NCI-H2196 treated with DMSO at 0.1 percent for 48 hours (cell line): ENCODE data around the gene KNL1.

Experiments used
- DNase-seq: peaks from one replicate; lab custom pipeline; 2025; ENCODE audit not compliant: unreplicated experiment; lab: John Stamatoyannopoulos, UW

Gene KNL1

DNA sequence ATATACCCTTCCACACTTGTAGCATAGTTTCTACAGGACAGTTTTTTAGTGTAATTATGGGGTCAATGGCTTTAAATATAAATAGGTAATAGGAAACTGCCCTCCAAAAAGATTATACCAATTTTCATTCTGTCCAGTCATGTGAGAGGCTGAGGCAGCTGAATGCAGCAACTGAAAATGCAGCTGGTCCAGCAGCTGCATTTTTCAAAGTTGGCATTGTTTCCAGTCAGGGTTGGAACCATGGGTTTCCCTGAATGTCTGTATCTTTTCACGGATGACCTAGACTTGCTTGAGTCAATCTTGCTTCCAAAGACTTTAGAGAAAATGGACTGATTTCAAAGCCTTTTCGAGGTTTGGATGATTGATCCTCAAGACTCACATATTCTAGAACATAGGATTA is 9.9 kb upstream of the KNL1 start:
- no peak for DNase-seq

DNA sequence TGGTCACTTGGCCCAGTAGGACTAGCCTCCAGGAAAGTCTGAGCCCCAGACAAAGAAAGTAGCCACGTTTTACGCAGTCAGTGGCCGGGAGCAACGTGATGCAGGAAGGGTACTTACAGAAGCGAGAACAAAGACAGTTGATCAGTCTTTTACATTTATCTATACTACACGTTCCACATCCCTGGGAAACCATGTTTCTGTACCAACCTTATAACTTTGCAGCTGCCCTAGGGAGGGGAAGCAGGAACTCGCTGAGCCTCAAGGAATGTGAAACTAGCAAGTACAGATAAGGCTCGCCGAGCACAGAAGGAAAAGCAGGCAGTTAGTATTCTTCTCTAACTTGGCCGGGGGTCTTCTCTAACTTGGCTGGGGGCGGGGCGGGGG is 3.4 kb upstream of the KNL1 start:
- DNase-seq: no peak

DNA sequence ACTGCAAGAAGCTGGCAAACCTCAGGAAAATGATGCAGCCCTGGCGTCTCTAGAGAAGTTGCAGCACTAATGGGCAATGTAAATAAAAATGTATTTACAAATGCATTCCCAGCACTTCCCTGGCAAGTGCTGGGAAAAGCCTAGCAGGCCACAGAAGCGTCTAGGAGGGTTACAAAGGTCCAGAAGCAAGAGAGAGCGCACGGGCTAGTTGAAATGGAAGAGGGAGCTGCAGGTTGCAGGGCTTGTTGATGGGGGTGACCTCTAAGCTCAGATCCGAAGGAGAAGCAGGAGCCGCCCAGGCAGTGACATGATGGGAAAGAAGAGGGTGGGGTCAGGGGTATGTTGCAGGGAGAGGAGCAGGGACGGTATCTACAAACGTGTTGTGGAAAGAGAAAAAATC is 2.7 kb upstream of the KNL1 start:
- DNase-seq: no peak

DNA sequence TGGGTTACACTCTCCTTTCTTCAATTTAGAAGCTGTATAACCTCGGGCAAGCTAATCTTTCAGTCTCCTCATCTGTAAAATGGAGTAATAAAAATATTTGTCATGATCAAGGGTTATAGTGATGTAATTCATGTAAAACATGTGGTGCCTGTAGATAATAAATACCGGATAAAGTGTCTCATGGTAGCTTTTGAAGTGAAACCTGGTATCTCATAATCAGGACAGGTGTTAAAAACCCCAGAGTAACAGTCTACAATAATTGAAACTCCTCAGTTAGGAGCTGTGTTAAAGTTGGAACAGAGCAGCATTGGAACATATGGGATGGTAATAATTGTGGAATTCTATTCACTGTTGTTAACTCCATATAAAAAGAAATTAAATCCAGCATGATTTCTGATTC is 884 bp upstream of the KNL1 start:
- no peak for DNase-seq

DNA sequence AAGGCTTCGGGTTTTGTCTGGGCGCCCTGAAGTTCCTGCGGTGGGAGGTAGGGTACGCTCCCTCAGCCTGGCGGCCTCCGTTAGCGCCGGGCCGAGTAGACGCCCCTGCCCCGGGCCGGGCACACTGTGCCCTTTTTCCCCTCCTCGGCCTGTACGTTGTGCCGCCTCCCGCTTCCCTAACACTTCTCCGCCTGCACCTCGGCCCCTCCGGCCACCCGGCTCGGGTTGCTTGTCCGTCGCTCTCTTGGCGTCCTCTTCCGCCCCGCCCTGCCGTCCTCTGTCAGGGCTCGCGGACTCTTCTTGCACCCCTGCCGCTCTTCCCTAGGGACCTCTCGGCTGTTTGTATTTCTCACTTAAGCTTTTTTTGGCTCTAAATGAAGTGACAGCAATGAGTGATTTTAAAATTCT is 384 bp downstream of the KNL1 start:
- DNase-seq: peak; percentile 18

DNA sequence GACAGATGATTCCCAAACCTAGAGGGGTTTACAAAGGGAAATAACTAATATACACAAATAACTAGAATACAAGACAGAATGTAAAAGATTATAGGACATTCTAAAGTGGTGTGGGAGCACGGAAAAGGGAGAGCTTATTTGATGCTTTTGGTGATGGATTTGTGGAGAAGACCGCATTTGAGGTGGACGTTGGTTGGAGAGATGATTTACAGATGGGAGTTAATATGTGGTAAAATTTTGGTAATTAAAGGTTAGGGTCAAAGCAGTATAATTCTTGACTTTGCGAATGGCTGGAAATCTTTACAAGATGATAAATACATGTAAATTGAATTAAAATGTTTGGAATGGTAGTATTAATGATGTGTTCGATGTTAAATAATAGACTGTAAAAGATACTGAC is 1.2 kb downstream of the KNL1 start:
- DNase-seq: no peak

DNA sequence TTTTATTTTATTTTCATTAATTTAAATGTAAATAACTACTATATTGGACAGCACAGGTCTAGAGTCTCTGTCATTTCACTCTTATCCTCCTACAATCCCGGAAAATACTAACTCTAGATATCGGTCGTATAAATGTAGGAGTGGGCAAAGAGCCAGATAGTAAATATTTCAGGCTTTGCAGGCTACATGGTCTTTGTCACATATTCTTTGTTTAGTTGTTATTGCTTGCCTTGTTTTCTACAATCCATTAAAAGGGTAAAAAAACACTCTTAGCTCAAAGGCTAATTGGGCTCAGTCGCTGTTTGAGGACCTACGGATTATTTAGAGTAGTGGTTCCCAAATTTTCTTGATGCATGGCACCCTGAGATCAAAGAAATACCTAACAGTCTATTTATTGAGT is 1.7 kb downstream of the KNL1 start:
- DNase-seq: no peak

DNA sequence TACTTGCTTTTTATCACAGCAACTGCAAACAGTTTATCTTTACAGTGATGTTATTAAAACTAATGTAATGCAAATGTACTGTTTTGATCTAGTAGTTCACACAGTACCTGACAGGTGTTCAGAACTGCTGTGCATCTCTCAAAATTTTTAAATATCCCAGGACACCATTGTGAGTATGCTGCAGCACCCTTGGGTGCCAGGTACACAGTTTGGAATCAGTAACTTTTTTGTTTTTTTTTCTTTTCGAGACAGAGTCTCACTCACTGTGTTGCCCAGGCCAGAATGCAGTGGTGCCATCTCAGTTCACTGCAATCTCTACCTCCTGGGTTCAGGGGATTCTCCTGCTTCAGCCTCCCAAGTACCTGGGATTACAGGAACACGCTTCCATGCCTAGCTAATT is 3.0 kb downstream of the KNL1 start:
- no peak for DNase-seq

DNA sequence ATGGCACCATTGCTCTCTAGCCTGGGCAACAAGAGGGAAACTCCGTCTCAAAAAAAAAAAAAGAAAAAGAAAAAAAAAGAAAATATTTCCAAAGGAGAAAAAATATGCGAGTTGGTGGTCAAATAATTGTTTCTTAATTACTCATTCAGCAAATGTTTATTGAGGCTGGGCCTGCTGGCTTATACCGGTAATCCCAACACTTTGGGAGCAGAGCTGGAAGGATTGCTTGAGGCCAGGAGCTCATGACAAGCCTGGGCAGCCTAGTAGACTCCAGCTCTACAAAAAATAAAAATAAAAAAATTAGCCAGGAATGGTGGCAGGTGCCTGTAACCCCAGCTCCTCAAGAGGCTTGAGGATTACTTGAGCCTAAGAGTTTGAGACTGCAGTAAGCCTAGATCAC is 4.1 kb downstream of the KNL1 start:
- no peak for DNase-seq

DNA sequence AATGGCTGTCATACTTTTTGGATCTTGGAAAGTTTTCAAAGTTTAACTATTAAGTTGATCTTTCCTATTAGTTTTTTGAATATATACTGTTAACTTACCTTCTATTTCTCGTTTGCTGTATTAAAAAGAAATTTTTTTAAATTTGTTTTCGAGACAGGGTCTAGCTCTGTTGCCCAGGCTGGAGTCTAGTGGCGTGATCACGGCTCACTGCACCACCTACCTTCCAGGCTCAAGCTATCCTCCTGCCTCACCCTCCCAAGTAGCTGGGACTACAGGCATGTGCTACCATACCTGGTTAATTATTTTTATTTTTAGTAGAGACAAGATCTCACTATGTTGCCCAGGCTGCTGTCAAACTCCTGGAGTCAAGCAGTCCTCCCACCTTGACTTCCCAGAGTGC is 4.6 kb downstream of the KNL1 start:
- DNase-seq: no peak

DNA sequence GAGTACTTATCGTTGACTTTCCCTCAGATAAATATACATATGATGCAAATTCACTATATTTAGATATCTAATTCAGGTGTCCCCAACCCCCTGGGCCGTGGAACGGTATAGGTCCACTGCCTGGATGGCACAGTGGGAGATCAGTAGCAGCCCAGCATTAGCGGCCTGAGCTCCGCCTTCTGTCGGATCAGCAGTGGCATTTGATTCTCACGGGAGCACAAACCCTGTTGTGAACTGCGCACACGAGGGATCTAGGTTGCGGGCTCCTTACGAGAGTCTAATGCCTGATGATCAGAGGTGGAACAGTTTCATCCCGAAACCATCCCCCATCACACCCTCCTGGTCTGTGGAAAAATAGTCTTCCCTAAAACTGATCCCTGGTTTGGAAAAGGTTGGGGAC is 6.9 kb downstream of the KNL1 start:
- no peak for DNase-seq

DNA sequence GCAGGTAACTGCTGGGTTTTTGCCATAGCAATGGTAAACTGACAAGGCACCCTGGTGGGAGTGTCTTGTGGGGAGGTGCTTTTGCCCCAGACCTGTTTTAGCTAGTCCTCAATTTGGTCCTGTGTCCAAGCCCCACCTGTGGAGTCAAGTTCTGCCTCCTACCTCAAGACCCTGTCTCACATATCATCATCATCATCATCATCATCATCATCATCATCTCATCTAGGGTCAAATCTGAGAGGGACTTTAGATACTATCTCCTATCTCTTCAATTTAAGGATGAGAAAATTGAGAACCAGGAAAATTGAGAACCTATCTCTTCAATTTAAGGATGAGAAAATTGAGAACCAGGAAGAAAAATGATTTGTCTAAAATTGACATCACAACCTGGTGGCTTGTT is 9.9 kb downstream of the KNL1 start:
- no peak for DNase-seq

DNA sequence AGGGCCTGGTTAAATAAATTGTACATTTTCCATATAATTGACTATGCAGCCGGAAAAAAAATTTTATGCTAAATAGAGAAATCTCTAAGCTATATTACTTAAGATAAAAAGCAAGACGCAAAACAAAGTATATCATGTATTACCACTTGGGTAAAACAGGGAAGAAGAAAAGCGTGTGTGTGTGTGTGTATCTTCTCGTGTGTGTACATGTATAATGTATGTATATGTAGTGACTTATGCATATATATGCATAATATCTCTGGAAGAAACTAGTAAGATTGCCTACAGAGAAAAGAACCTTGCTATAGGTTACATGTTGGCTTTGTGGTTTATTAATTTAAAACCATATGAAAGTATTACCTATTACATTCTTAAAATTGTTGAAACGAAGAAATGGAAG is 19.0 kb downstream of the KNL1 start:
- DNase-seq: no peak

DNA sequence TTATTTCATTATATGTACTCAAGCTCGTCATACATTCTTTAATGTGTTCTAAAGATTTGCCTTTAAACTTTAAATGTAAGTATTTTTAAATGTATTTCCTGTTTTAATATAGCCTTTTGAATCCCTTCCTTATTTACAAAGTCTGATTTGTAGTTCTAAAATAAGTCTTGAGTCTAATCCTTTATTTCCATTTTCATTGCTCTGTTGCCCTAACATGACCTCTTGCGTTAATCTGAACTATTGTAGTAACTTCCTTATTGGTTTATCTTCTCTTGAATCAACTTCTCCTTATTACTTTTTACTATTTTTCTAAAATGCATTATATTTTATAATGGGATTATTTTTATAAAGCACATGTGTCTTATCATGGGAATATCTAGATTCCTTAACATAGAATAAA is 24.0 kb downstream of the KNL1 start:
- no peak for DNase-seq

DNA sequence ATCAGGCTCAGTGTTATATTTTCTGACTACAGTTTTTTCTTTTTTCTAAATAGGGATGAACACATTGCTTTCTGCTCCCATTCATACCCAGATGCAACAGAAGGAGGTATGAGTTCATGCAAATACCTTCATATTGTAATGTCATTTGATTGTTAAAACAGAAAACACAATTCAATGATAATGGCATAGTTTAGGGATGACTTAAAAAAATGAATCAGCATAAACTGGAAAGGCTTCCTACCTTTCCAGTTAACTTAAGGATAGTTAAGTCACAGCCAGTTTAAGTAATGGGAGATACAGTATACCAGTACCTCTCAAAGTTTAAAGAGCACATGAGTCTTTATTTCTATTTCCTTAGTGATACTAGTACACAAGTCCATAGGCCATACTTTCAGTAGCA is 24.9 kb downstream of the KNL1 start:
- no peak for DNase-seq

DNA sequence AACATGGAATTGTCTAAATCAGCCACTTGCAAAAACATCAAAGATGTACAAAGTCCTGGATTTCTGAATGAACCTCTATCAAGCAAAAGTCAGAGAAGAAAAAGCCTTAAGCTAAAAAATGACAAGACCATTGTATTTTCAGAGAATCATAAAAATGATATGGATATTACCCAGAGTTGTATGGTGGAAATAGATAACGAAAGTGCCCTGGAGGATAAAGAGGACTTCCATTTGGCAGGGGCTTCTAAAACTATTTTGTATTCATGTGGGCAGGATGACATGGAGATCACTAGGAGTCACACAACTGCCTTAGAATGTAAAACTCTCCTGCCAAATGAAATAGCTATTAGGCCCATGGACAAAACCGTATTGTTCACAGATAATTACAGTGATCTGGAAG is 29.3 kb downstream of the KNL1 start:
- DNase-seq: no peak

DNA sequence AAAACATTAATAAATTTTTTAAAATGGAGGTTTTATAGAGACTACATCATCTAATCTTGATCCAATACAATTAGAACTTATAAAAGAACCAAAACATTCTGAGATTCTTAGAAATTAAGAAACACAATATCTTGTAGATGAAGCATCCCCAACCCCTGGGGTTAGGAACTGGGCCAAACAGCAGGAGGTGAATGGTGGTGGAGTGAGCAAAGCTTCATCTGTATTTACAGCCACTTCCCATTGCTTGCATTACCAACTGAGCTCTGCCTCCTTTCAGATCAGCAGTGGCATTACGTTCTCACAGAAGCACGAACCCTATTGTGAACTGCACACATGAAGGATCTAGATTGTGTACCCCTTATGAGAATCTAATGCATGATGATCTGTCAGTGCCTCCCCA is 36.3 kb downstream of the KNL1 start:
- no peak for DNase-seq

DNA sequence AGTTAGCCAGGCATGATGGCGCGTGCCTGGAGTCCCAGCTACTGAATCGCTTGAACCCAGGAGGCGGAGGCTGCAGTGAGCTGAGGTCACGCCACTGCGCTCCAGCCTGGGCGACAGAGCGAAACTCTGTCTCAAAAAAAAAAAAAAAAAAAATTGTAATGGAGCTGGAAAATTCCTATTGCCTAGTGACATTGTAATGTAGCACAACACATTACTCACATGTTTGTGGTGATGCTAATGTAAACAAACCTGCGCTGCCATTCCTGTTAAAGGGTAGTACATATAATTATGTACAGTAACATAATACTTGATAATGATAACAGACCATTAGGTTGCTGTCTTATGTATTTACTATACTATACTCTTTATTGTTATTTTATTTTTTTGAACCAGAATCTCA is 39.1 kb downstream of the KNL1 start:
- no peak for DNase-seq

DNA sequence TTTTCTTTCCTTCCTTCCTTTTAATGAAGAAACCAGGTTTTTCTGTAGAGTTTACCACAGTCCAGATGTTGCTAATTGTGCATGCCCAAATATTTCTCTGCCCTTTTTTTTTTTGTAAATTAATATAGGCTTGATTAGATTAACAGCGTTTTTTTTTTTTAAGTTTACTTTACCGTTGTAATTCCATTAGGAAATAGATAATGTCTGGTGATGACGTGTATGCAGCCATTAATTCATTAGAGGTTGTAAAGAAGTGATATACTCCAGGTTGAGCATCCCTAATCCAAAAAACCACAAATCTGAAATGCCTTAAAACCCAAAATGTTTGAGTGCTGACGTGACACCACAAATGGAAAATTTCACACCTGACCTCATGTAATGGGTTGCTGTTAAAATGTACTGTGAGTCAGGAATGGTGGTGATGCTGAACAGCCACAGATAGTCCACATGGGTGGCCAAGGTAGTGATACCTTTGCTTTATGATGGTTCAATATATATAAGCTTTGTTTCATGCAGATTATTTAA is 43.2 kb downstream of the KNL1 start:
- no peak for DNase-seq

DNA sequence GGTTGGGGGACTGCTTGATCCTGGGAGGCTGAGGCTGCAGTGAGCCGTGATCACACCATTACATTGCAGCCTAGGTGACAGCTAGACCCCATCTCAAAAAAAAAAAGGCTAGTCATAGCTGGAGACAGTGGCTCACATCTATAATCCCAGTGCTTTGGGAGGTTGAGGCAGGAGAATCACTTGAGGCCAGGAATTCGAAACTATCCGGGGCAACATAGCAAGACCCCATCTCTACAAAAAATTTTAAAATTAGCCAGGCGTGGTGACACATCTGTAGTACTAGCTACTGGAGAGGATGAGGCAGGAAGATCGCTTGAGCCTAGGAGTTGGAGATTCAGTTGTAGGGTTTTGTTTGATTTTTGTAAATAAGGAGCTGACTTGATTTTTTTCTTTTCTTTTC is 45.6 kb downstream of the KNL1 start:
- DNase-seq: no peak

DNA sequence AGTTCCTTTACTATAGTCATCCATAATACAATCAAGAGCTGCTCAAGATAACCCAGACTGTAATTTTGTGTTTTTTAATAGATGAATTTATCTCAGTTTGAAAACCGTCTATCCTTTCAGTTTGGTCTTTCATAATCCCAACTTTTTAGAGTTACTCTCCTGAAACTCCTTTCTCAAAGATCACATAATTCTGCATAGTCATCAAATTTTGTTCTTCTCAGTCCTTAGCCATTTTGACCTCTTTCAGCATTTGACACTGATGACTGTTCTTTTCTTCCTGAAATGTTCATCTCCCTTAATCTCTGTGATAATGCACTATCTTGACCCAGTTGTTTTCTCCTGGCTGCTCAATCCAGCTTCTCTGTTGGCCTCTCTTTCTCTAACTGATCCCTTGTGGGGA is 53.5 kb downstream of the KNL1 start:
- no peak for DNase-seq

DNA sequence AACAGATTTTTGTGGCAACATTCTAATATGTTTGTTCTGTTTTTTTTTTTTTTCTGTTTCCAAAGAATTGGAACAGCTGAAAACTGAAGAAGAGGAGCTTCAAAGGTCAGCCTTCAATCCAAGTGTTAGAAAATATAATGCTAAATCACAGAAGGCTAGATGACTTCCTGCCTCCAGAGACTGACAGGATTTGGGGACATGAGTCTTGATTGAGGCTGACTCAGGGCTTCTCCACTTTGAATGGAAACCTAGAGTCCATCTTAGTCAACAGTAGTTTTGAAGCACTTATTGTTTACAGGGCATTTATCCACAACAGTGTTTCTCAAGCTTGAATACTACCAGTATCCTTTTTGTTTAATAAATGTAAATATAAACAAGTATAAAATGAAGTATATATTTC is 56.4 kb downstream of the KNL1 start:
- DNase-seq: no peak

DNA sequence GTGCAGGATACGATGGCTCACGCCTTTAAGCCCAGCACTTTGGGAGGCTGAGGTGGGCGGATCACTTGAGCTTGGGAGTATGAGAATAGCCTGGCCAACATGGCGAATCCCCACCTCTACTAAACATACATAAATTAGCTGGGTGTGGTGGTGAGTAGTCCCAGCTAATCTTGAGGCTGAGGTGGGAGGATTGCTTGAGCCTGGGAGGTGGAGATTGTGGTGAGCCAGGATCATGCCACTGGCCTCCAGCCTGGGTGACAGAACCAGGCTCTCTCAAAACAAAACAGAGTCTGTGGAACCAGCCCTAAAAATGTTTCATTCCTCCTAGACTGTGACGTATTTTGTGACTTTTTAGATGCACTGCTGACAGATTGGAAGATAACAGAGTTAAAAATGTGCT is 66.6 kb downstream of the KNL1 start:
- DNase-seq: no peak

DNA sequence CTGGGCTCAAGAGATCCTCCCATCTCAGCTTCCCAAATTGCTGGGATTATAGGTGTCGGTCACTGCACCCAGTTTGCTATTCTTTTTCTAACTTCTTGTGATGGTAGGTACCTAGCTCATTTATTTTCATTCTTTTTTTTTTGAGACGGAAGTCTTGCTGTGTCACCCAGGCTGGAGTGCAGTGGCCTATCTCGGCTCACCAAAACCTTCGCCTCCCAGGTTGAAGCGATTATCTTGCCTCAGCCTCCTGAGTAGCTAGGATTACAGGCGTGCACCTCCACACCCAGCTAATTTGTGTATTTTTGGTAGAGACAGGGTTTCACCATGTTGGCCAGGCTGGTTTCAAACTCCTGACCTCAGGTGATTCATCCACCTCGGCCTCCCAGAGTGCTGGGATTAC is 70.9 kb downstream of the KNL1 start:
- DNase-seq: no peak
